ENCODE data around the gene RAB43. TPM values are rescaled to one million over a fixed set of nuclear protein-coding genes. Genes with fewer than 3 reads are reported as not detected.

Gene RAB43
- total RNA-seq, 2 donors from 2014 or later: 26.1 to 49.7 TPM

- Mint-ChIP-seq H3K4me1 (peaks cover 5% of the 10 kb centered on the region), H3K9me3 (no peaks in the 10 kb centered on the region), H3K27me3 (no peaks in the 10 kb centered on the region), H3K36me3 (ENCODE audit: low read depth) (peaks cover 80% of the 10 kb centered on the region), H3K4me3 (no peak overlapping the region), H3K27ac (peak overlapping the region; percentile 9)
- no peak for ATAC-seq (replicated peaks)
Observed at GRCh38 chr3:129130291-129130813, 8.7 kb upstream of the RAB43 start.

GRCh38 chr3:129128357-129129155 is 7.0 kb upstream of the RAB43 start:
- no peak for ATAC-seq (replicated peaks)
- Mint-ChIP-seq H3K27ac (no peak overlapping the region), H3K9me3 (no peaks in the 10 kb centered on the region), H3K4me3 (no peak overlapping the region), H3K4me1 (no peaks in the 10 kb centered on the region), H3K36me3 (ENCODE audit: low read depth) (peaks cover 62% of the 10 kb centered on the region), H3K27me3 (no peaks in the 10 kb centered on the region)

- no peak for ATAC-seq (replicated peaks)
- Mint-ChIP-seq H3K27me3 (no peaks in the 10 kb centered on the region), H3K4me3 (no peak overlapping the region), H3K9me3 (no peaks in the 10 kb centered on the region), H3K4me1 (no peaks in the 10 kb centered on the region), H3K27ac (peak overlapping the region; percentile 58), H3K36me3 (ENCODE audit: low read depth) (peaks cover 48% of the 10 kb centered on the region)
Observed at GRCh38 chr3:129126726-129127280, 5.2 kb upstream of the RAB43 start.

DNA sequence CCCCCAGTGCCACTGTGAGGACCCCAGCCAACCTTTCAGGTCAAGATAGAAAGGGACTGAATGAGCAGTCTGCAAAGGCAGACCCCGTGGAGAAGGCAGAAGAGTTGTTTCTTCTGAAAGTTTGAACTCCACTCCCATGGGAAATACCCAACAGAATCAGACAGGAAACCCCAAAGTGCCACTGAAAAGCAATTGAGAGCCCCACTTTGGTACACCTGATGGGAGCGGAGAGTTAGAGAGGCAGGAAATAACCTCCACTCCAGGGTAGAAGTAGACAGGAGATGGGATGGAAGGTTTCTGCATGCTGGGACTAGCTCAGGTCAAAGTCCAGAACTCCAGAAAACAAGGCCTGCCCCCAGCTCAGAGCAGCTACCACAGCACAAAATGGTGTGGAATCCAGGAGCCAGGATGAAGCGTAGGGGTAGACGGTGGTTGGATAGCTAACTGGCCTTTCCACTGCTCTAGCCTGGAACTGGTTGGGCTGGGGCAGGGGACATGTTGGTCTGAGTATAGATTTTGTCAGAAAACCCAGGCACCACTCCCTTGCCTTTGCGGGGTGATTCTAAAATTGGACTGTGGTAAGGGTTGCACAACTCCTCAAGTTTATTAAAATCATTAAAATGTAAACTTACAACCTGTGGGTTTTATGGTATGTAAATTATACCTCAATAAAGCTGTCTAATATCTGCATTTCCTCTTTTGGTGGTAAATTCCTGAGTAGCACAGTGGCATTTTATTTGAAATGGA is 1.9 kb upstream of the RAB43 start:
- Mint-ChIP-seq H3K9me3 (no peaks in the 10 kb centered on the region), H3K36me3 (ENCODE audit: low read depth) (peaks cover 39% of the 10 kb centered on the region), H3K27ac (peak overlapping the region; percentile 97), H3K4me1 (peaks cover 11% of the 10 kb centered on the region), H3K27me3 (no peaks in the 10 kb centered on the region), H3K4me3 (peak overlapping the region; percentile 99)
- ATAC-seq (replicated peaks): no peak

DNA sequence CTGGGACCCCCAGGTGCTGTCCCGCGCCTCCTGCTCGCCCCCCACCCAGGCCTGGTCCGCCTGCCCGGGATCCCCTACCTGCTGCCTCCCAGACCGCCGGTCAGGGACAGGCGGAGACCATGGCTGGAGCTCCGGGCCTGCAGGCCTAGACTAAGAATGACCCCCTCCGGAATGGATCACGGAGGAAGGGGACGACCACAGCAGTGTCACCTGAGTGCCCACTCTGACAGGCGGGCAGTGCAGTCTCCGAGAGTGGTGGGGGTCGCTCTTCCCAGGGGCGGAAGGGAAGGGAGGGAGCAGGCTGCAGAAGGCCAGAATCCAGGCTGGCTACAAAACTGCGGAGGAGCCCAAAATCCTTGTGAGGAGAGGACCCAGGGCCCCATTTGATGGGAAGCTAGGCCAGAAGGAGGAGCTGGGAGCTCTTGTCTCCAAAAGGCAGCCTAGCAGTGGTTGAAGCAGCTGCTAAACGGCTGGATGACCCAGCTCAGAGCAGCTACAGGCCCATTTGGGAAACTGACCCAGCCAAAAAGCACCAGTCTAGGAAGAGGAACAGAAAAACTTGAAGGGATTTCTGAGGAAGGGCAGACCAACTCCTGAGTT is 908 bp upstream of the RAB43 start:
- no peak for ATAC-seq (replicated peaks)
- Mint-ChIP-seq H3K27ac (peak overlapping the region; percentile 97), H3K9me3 (no peaks in the 10 kb centered on the region), H3K4me3 (peak overlapping the region; percentile 99), H3K4me1 (peaks cover 20% of the 10 kb centered on the region), H3K27me3 (no peaks in the 10 kb centered on the region), H3K36me3 (ENCODE audit: low read depth) (peaks cover 43% of the 10 kb centered on the region)

DNA sequence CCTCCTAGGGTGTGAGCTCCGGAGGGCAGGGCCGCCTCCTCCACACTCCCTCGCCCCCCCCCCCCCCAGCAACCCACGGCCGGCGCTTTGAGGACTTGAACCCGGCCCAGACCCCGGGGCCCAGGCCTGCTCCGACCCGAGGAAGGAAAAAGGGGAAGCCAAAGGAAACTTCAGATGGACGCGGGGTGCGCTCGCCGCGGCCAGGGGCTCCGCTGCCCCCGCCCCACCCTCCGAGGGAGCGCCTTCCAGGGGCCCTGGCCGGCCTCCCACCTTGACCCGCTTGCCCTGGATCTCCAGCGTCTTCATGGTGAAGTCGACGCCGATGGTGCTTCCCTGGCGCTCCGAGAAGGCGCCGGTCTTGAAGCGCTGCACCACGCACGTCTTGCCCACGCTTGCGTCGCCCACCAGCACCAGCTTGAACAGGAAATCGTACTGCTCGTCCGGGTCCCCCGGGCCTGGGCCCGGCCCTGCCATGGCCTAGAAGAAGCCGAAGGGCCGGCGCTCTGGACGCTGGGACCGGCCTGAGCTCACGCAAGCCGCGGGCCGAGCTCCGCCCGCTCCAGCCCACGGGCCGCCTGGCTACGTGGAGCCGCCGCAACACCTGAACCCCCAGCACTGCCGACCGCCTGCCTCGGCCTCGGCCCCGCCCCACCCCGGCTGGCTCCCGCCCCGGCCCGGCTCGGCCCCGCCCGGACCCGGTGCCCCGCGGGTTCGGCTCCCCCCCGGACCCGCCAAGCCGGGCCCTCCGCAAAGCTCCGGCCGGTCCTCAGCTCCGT is 400 bp downstream of the RAB43 start:
- peak; percentile 13 for ATAC-seq (replicated peaks)
- Mint-ChIP-seq H3K4me1 (peaks cover 33% of the 10 kb centered on the region), H3K9me3 (no peaks in the 10 kb centered on the region), H3K36me3 (ENCODE audit: low read depth) (peaks cover 51% of the 10 kb centered on the region), H3K27me3 (no peaks in the 10 kb centered on the region), H3K4me3 (peak overlapping the region; percentile 99), H3K27ac (peak overlapping the region; percentile 97)

DNA sequence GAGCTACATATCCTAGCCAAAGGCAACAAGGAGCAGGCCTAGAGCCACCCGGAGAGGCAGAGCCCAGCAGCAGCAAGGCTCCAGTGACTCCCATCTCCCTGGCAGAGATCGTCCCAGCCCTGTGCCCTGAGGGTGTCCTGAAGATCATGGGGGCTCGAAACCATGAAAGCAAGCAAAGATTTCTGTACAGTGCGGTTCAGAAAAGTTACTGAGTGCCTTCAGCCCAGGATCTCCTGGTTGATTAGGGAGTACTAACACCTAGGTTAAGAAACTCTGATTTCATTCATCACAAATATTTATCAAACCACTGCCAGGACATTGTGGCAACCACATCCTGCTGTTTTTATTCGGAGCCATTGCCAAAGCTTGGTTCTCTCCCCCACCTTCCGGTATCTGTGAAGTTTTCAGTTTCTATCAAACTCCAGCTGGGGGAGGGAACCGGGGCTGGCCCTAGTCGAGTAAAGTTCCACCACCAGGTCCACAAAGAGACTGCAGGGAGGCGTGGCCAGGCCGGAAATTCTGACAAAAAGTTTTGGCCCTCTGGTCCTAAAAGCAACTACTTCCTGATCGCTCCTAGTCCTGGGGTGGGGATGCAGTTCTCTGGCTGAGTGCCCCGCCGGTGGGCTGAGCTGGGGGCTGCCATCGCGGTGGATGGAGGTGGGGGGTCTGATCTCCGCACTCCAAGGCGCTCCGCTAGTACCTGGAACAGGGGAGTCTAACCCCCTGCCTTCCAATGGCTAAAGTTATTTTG is 1.2 kb downstream of the RAB43 start:
- Mint-ChIP-seq H3K4me1 (peaks cover 35% of the 10 kb centered on the region), H3K9me3 (no peaks in the 10 kb centered on the region), H3K27me3 (no peaks in the 10 kb centered on the region)

DNA sequence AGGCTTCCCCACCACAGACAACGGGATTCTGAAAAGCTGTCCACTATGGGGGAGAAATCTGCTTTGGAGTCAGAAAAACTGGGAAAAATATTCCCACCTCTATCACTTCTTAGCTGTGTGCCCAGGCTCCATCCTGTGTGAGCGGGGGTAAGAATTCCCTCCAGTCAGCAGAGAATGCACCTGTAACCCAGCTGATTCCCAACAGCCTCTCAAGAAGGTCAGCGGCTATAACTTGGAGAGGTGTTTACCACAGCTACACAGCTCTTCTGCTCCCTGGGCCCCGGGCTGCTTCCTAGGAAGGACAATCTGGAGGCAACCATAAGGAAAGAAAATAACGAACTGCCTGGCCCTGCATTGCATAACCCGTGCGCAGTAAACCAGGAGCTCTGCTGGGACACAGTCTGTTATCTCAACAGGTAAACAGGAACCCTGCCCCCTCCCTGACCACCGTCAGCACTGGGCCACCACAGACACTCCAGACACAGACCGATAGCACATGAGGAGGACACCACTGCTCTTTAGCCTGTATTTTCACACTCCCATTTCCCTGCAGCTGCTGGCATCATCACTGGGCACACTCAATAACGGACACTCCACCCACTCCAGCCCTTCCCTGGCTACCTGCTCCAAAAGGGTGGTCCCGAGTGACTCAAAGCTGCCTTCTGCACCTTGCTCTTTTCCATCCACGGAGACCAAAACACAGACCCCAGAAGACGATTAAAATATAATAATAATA is 2.1 kb downstream of the RAB43 start:
- ATAC-seq (replicated peaks): peak; percentile 3
- H3K4me3 Mint-ChIP-seq: peak overlapping the region; percentile 99
- H3K4me1 Mint-ChIP-seq: peaks cover 36% of the 10 kb centered on the region
- no peaks in the 10 kb centered on the region for H3K9me3 Mint-ChIP-seq
- no peaks in the 10 kb centered on the region for H3K27me3 Mint-ChIP-seq
- H3K27ac Mint-ChIP-seq: peak overlapping the region; percentile 97
- H3K36me3 Mint-ChIP-seq (ENCODE audit: low read depth): peaks cover 63% of the 10 kb centered on the region

More for the DNA sequence above, 1.2 kb downstream of the RAB43 start:
- peak; percentile 83 for ATAC-seq (replicated peaks)
- Mint-ChIP-seq H3K4me3 (peak overlapping the region; percentile 99), H3K36me3 (ENCODE audit: low read depth) (peaks cover 56% of the 10 kb centered on the region), H3K27ac (peak overlapping the region; percentile 97)

- Mint-ChIP-seq H3K4me1 (peaks cover 40% of the 10 kb centered on the region), H3K27me3 (no peaks in the 10 kb centered on the region), H3K9me3 (no peaks in the 10 kb centered on the region), H3K4me3 (peak overlapping the region; percentile 99), H3K27ac (peak overlapping the region; percentile 97), H3K36me3 (ENCODE audit: low read depth) (peaks cover 71% of the 10 kb centered on the region)
- ATAC-seq (replicated peaks): peak; percentile 27
Observed at GRCh38 chr3:129118745-129119144, 2.9 kb downstream of the RAB43 start.

DNA sequence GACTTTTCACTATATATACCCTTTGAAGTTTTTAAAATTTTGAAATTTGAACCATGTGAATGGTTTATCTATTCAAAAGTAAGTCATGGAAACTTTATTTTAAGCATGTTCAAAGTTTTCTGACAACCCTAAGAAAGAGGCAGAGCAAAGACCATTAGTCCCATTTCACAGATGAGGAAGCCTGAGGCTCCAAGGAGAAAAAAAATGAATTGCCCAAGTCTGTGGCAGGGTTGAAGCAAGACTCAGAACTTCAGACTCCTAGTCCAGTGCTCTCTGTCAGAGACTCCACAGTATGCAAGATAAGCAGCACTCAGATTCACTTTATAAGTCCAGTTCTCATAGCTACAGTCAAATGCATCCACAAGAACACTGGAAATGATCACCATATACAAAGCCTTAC is 4.5 kb downstream of the RAB43 start:
- Mint-ChIP-seq H3K27me3 (no peaks in the 10 kb centered on the region), H3K9me3 (no peaks in the 10 kb centered on the region), H3K4me1 (peaks cover 40% of the 10 kb centered on the region), H3K27ac (peak overlapping the region; percentile 97), H3K4me3 (peak overlapping the region; percentile 99), H3K36me3 (ENCODE audit: low read depth) (peaks cover 84% of the 10 kb centered on the region)
- ATAC-seq (replicated peaks): no peak

GRCh38 chr3:129116482-129116946 is 5.1 kb downstream of the RAB43 start:
- peak overlapping the region; percentile 99 for H3K4me3 Mint-ChIP-seq
- H3K27ac Mint-ChIP-seq: peak overlapping the region; percentile 97
- peaks cover 40% of the 10 kb centered on the region for H3K4me1 Mint-ChIP-seq
- ATAC-seq (replicated peaks): no peak
- no peaks in the 10 kb centered on the region for H3K27me3 Mint-ChIP-seq
- no peaks in the 10 kb centered on the region for H3K9me3 Mint-ChIP-seq
- H3K36me3 Mint-ChIP-seq (ENCODE audit: low read depth): peaks cover 84% of the 10 kb centered on the region

- ATAC-seq (replicated peaks): no peak
- no peaks in the 10 kb centered on the region for H3K27me3 Mint-ChIP-seq
- peak overlapping the region; percentile 54 for H3K27ac Mint-ChIP-seq
- peaks cover 92% of the 10 kb centered on the region for H3K36me3 Mint-ChIP-seq (ENCODE audit: low read depth)
- peaks cover 34% of the 10 kb centered on the region for H3K4me1 Mint-ChIP-seq
- no peaks in the 10 kb centered on the region for H3K9me3 Mint-ChIP-seq
- peak overlapping the region; percentile 30 for H3K4me3 Mint-ChIP-seq
Observed at GRCh38 chr3:129114455-129114854, 7.1 kb downstream of the RAB43 start.
